CD4-positive, alpha-beta T cell treated with Interleukin-12 subunit alpha and Interleukin-12 subunit beta, for 1 hour (primary cell): ENCODE measurements around the gene PIGU.

ENCODE experiments used
- DNase-seq: peaks from one replicate; pipeline ENCODE4 v3.0.0-alpha.2; 2020

The PIGU gene

DNA sequence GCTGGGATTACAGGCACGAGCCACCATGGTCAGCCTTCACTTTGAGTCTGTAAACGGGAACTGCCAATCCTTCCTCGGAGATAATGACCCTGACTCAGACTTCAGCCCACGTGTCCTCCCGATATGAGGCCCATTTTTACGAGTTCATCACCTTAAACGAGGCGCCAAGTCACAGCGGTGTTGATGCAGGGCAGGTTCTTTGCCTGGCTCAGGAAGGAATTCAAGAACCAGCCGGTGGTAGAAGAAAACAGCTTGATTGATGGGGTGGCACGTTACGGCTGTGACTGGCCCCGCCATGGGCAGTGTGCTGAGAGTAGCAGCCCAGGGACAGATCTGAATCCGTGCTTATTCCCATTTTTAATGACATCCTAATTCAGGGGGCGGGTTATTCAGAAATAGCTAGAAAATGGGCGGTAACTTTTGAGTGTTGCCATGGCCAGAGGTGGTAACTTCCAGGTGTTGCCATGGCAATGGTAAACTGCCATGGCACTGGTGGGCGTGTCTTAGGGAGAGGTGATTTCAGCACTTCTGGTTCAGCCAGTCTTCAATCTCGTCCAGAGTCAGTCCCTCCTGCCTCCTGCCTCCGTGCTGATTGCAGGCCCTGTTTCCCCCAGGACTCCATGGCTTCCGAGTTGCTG lies 127.5 kb downstream of the PIGU start:
- DNase-seq = peak; percentile 12

DNA sequence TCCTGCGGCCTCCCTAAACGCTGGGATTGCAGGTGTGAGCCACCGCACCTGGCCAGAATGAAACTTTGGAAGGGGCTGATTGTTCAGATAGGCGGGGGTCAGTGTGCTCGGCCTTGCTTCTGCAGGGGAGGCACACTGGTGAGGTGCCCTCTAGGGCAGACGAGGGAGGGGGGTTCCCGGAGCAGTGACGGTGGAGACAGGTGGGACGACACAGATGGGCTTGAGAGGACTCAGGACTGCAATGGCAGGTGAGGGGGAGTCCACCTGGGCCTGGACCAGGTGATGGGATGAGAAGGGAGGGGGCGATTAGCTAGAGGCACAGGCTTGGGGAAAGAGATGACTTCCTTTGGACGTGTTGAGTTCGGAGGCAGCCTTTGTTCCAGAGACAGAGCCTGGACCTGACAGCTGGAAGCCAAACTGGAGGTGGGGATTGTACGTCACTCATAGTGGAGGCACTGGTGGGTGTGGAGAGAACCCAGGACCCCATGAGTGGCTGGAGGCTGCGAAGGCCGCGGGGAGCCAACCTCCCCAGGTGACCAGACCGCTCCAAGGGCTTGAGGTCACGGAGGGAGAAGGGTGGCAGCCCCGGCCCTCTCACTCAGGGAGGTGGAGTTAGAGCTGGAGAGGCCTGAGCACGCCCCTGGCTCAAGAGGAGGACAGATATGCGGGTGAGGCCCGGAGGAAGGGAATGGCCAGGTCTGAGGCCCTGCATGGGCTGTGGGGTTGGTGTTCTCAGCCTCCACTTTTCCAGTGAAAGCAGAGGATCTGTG lies 128.9 kb downstream of the PIGU start:
- DNase-seq = no peak

DNA sequence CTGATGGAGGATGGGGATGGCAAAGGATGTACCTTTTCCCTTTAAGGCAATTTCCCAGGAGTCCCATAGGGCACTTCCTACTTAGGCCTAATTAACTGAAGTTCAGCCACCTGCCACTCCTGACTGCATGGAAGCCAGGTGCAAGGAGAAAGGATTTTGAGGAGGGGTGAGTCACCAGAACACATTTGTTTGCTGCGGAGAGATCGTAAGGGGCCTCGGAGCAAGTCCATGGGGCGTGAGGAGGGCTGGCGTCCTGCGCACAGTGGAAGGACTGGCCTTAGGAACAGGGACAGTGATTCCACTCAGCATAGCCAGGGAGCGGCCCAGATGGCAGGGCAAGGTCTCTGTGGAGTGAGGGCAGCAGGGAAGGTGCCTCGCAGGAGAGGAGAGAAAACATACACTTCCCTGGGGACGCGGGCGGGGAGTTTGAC lies 130.1 kb downstream of the PIGU start:
- DNase-seq = no peak

DNA sequence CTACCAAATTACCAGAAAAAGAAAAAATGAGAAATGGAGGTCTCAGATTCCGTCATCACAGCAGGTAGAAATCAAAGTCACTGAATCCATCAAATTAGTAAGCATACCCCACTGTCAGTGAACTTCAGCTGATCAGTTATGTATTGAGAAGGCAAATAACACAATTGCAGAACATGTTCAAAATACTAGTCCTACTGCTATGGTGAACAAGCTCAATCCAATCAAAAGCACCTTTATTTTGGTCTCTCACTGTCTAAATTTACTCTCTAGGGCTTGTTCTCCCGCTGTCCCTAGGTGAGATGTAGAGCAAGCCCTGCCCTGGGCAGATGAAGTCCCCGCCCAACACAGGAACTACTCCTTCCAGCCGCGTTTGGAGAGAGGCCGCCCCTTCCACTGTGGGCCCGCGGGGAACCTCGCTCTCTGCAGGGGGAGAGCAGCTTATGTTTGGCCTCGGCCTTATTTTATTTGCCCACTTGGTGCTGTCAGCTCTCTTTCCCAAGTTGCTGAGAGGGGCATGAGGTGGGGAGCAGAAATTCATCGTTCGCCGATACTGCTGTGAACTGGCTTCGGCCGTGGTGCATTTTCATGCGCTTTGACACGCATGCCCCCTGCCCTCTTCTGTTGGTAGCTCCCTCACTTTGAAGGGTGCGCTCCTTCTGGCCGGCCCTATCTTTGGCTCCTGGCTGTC lies 132.6 kb downstream of the PIGU start:
- peak; percentile 21 for DNase-seq

DNA sequence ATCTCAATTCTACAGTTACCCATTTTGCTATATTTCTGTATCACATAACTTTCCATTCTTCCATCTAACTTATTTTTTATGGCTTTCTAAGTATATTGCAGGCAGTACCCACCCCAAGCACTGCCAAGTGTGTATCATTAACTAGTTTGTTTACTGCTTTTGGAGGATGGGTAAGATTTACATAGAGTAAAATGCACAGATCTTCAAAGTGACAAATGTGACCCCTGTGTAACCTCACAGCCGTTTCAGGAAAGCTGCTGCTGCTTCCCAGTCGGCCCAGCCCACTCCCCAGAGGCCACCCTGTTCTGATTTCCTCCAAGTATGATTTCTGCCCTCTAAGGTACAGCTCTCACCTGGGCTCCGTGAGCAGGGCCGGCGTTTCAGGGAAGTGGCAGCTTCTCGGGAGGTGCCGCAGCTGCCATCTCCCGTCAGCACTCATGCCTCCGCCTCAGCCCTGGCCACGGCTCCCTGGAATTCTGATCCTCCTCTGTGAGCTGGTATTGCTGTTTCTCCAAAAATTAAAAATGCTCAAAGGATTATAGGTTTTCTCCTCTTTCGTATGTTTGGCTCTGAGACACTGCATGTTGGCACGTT lies 133.3 kb downstream of the PIGU start:
- DNase-seq = no peak

DNA sequence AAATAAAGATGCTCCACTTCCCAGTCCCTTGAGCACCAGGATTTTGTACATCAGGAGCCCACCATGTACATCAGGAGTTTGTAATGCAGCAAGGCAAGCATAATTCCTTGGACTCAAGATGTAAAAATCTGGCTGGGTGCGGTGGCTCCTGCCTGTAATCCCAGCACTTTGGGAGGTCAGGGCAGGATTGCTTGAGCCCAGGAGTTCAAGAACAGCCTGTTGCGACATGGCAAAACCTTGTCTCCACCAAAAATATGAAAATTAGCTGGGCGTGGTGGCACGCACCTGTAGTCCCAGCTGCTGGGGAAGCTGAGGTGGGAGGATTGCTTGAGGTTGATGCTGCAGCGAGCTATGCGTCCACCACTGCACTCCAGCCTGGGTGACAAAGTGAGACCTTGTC lies 134.5 kb downstream of the PIGU start:
- no peak for DNase-seq

DNA sequence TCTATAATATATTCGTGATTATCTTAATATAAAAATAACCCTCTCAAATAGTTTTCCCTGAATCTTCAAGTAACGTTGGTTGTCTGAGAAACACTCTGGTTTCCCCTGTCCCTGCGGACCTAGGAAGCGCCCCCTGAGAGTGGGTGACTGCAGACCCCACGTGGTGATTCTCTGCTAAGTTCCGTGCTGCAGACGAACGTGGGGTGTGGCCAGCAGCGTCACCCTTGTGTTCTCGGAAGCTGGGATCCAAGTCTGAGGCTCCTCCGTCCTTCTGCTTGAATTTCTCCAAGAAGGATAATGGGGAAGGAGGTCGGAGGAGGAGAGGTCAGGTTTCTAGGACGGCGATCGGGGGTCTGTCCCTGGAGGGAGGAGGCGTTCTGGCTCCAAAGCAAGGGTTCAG lies 135.0 kb downstream of the PIGU start:
- DNase-seq = no peak

DNA sequence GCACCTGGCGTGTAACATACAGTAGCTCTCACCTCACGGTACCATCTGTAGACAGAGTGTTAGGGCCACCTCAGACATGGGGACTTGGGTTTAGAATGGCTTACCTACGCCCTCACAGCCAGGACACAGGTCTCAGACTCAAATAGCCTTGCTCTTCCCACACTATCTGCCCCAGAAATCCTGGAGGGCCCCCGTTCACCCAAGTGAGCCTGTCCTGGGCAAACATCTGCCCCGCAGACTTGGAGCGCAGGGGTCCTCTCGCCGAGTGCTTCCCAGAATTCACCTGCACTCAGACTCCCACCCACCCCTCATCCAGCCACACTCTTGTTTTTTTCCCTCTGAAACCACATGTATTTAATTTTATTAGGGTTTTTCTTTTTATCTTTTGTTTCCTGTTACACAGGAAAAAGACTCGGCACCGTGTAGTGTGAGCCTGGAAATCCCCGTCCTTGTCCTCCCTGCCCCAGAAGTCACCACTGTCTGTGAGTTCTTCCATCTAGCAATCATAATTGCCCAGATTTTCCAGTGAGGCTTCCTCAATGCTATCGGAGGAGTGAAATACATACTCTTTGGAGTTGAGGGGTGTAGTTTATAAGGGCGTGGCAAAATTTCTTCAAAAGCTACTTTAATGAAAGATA lies 135.5 kb downstream of the PIGU start:
- DNase-seq = peak; percentile 63

DNA sequence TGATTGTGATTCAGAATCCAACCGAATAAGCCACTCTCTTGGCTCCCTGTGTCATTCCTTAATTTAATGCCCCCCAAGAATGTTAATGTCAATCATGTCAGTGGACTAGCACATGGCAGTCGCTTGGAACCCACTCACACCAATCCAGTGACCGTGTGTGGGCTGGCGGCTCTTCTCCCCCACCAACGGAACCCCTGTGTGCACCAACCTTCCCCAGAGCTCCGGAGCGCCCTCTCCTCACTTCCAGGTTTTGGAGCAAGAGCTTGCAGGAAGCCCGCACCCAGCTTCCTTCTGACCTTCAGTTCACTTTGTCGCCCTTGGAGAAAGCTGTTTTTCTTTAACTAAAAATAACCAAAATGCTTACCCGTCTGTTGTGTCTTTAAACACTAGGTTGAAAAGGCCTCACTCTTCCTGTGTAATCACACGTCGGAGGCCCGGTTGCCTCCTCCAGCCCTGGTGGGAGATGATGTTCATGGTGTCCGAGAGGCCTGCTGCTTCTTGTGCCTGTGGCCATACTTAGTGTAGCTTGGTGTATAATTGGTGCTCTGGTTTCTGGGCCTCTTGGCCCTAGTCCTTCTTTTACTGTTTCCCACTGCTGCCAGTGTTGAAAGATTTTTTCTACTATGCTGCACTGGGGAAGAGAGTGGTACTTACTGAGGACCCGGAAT lies 136.2 kb downstream of the PIGU start:
- DNase-seq = peak; percentile 4

DNA sequence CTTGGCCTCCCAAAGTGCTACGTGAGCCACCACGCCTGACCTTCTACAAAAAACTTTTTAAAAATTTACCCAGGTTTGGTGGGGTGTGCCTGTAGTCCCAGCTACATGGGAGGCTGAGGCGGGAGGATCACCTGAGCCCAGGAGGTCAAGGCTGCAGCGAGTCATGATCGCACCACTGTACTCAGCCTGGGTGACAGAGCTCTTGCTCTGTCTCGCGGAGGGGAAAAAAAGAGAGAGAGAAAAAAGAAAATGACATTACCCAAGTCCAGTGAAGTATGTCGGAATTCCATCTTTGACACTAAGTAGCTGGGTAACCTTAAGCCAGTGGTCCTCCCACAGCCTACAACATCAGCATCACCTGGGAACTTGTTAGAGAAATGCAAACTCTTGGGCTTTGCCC lies 137.1 kb downstream of the PIGU start:
- DNase-seq = no peak

DNA sequence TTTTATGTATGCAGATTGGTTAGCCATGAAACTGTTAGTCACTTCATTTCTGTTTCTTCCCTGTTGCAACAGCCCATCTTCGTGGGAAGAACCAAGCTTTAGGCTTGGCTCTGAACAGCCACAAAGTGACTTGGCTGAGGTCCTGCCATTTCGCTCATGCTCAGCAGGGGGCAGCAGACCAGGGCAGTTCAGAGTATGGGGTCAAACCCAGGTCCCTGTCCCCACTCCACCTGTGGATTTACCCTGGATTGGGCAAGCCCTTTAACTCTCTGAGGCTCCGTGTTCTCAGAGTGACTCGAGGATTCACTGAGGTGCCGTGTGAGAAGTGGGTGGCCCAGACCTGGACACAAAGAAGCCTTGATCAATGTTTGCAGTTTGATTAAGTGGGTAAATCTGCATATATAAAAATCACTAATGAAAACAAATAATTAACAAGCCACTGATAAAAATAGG lies 138.2 kb downstream of the PIGU start:
- peak; percentile 64 for DNase-seq

DNA sequence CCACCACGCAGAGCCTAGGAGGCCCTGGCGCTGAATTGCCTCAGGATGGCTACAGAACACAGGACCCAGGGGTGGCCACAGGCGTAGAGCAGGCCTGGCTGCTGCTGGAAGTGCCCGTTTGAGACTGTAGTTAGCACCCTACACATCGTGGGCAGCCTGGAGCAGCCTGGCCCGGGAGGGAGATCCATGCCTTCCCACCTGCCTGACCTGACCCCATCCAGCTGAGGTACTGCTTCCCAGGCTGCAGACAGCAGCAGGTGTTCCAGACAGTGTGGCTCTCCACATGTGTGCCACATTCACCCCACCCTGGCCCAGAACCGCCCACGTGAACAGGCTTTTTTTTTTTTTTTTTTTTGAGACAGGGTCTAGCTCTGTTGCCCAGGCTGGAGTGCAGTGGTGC lies 139.2 kb downstream of the PIGU start:
- DNase-seq = no peak

DNA sequence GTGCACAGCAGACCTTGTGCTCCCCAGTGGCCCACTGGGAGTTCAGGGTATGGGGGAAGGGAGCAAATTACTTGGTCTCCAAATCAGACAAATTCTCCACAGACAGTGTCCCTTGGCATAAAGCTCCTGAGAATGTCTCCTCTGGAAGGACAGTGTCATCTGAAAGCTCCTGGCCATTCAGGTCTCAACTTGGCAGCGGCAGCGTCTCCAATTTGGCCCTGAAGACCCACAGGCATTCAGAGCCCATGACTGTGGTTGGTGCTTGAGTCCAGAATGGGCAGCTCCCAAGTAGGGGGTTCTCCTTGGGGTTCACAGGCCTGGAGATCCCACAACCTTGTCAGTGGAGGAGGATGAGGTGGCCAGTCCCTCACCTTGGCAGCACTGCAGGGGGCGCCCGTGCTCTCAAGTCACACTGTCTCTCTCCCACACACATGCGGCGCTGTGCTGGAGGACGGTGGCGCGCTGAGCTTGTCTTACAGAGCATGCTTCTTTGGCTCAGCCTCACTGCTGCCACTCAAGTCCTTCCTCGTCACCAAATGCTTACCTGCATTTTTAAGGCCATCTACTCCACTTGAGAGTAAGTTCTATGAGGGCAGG lies 140.0 kb downstream of the PIGU start:
- peak; percentile 50 for DNase-seq

DNA sequence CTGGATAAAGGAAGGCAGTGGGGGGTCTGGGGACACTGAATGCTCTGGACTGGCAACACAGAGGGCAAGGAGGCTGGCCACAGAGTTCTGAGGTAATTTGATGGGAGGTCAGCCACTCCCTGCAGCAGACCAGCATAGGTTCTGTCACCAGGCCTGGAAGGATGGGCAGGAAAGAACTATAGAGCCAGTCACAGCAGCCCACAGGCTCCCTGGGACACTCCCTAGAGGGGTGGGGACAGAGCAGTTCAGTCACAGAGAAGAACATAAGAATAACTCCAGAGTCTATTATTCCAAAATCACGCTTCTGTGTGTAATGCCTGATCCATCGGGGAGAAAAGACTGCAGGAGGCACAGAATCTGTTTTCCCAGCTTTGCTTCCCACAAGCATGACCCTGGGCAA lies 141.0 kb downstream of the PIGU start:
- no peak for DNase-seq

DNA sequence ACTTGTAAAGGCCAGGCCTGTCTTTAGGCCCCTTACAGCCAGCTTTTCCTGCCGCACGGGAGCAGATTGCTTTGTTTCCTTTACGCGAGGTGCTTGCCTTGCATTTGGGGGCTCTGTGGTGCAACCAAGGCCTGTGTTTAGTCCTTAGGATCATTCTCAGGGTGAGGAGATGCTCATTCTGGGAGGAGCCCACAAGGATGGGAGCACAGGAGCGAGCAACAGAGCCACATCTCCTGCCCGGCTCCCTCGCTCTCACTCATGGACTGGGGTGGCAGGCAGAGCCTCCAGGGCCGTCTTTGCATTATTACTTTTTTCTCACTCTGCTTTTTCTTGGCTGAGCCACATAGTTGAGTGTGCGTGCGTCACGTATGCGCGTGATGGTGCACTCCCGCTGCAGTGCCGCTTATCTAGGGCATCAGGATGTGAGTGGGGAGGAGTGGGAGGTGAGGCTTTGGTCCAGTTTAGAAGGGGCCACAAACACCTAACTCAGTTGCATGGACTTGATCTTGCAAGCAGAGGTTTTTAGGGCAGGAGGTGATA lies 141.5 kb downstream of the PIGU start:
- DNase-seq = no peak

DNA sequence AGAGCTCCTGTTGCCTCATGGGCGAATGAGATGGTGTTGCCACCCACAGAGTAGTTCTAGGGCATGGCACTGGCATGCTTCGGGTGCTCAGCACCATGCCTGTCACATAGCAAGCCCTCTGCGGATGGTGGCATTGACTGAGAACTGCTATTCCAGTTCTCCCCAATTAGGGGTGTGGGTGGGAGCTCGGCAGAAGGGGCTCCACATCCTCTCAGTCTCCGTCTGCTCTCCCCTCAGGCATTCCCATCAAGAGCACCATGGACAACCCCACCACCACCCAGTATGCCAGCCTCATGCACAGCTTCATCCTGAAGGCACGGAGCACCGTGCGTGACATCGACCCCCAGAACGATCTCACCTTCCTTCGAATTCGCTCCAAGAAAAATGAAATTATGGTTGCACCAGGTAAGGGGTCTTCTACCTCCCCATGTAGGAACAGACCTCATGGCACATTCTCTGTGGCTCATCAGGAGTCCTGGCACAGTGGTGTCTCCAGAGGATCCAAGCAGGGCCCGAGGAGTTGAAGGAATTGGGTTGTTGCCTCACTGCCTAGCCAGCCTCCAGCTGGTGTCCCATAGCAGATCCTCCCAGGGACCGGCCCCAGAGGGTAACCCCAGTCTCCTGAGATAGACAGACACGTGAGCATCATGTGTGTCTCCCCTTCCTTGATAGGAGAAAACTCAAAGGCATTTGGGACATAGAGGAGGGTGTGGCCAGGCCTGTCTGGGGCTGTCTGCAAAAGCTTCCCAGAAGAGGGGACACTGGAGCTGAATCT lies 142.3 kb downstream of the PIGU start:
- DNase-seq = no peak

DNA sequence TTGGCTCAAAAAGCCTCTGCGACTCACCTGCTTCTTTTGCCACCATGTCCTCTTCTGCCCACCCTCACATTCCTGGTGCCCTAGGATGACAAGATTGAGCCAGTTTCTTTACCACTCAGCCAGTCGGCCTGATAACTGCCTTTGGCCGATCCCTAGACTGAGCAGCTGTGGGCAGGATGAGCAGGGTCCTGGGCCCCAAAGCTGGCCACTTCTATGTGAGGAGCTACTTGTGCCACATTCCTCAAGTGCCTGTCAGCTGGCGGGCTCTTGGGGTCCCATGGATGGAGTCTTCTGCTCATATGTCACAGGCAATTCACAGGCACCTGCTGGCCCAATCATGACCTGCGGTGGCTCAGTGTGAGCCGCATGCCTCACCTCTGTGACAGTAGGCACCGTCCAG lies 144.1 kb downstream of the PIGU start:
- DNase-seq = no peak

DNA sequence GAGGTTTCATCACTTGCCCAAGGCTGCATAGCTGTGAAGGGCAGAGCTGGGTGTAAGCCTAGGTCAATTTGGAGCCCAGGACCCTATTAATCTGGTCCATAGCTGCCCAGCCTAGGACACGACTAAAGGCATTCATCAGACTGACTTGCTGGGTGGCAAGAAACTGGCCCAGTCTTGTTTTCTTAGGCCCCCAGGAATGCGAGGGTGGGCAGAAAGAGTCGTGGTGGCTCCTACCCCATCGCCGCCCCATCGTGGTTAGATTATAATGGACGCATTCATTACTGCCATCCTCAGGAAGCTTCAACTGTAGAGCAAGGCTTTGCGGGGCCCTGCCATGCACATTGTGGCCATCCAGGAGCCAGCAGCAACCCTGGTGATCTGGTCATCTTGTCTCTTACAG lies 144.6 kb downstream of the PIGU start:
- no peak for DNase-seq

DNA sequence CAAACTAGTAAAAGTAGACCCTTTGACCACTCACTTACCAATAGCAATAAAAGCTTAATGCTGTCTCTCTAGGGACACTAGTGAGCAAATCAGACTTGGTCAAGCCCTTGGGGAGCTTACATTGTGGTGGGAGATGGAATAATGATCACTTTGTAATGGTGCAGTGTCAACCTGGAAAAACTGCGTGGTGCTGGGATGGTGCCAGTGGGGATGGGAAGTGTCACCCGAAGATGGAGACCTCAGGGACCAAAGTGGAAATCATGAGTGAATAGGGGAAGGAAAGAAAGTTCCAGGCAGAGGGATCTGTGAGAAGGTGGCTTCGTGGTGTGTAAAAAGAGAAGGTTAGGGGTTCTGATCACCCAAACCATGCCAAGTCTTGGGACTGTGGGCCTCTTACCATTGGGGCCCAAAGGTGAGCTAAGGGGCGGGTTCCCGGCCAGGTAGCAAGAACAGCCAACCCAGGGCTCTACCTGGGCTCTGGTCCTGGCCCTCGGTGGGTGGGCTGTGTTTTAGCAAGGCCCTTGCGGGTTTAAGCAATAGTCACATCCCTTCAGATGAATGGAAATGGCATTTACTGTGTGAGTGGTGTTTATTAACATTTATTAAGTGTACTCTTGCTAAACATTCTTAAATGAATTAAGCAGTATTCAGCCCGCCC lies 145.2 kb downstream of the PIGU start:
- no peak for DNase-seq

DNA sequence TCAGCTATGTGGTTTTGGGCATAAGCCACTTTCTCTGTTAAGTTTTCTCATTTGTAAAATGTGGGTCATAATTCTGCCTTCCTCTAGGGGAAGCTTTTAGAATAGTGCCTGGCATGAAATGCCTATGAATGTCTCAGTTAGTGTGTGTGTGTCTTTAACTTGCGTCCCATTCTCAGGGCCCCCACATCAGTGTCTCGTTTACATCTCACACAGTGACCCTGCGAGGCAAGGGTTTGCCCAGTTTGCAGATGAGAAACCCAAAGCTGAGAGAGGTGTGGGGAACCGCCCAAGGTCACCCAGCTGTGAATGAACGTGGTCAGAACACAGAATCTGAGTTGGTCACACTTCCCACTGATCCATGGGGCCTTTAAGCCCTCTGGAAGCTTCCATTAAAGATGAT lies 146.6 kb downstream of the PIGU start:
- DNase-seq = no peak

DNA sequence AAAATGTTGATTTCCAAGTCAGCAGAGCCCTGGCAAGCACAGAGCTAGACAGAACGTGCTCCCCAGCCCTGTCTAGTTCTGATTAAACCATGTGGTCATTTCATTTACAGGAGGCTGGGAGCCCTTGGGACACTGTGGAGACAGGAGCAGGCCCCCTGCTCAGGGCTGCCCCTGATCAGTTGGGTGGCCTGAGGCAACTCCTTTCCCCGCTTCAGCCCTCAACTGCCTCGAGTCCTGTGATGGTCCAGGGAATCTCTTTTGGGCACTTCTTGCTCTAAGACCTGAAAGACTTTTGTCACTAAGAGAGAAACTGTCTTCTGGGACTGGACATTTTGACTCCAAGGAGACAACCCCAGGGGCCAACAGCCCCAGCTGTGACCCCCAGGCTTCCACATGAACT lies 147.2 kb downstream of the PIGU start:
- no peak for DNase-seq
